Cerebellar cortex (tissue), 1 donor: ENCODE results near the gene COL11A2.
A peak's percentile ranks its signal among the peaks of the same experiment; 100 is the strongest.

Source experiments
- DNase-seq: peaks from one replicate; pipeline ENCODE4 v3.0.0-alpha.2; 2015; ENCODE audit warnings: low spot score

The COL11A2 gene

GRCh38 chr6:33116841-33117711 lies 75.2 kb downstream of the COL11A2 start:
- peak; percentile 71 for DNase-seq

GRCh38 chr6:33116417-33116816 lies 75.8 kb downstream of the COL11A2 start:
- DNase-seq: no peak

DNA sequence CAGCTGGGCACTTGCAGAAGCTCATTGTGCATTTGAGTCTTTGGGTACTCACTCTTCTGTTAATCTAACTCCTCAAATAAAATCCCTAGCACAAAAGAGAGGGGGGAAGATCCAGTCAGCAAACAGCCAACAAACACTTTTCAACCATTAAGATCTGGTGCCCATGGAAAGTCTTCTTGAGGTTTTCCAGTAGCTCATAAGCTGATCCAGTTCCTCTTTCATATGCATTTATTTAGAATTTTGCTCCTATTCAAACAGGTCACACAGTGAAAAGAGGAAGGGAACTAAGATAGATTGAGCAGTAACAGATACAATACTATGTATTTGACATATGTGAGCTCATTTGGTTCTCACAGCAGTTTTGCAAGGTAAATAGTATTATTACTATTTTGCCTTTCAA lies 77.9 kb downstream of the COL11A2 start:
- DNase-seq: no peak

GRCh38 chr6:33113755-33114154 lies 78.5 kb downstream of the COL11A2 start:
- DNase-seq: no peak
